Erythroblast (primary cell): Measurements from ENCODE around the gene DOCK3.

Source experiments
- GATA1 ChIP-seq: IDR thresholded peaks from 2 replicates; pipeline ENCODE4 v1.6.1; 2011; ENCODE audit warnings: low read depth, mild to moderate bottlenecking, control low read depth, low read length, moderate library complexity
- POLR2A ChIP-seq: IDR thresholded peaks from 2 replicates; pipeline ENCODE4 v1.6.1; 2011; ENCODE audit warnings: mild to moderate bottlenecking, low read length

GRCh38 chr3:51378726-51379125 is 704.0 kb downstream of the DOCK3 start:
- TF ChIP-seq POLR2A: no peak
- no peak for TF ChIP-seq GATA1
